ENCODE data around the gene FNDC3B.

Gene FNDC3B

DNA sequence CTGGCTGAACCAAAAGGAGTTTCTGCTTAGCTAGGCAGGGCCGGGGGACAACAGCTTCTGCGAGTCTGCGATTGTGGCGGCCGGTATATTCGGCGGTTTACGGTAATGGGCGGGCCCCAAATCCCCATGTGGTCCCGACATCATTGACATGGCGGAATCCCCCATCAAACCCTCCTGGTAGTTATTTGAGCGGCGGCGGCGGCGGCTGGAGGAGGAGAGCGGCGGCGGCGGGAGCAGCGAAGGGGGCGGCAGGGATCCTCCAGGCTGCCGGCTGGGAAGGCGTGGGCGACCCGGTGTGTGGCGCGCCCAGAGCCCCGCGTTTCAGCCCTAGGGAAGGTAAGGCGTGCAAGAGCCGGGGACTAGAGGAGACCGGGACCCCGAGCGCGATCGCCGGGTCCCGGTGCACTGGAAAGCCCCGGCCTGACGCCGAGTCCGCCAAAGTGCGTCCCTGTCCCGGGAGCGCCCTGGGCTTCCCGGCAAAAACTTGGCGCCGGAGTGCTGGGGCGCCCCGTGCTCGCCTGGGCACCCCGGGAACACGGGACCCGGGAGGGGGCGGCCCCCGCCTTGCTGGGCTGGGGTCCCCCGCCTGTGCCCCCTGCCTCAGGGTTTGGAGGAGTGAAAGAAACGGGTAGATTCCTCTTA lies at the start of gene FNDC3B (continued):
- TF ChIP-seq KLF7 (tag by site-specific recombination; IDR thresholded peaks at IDR 0.05; ENCODE audit: borderline replicate concordance) (no peak), SP3 (tag by site-specific recombination; IDR thresholded peaks at IDR 0.05) (peak; percentile 59), ZNF670 (tag by site-specific recombination; IDR thresholded peaks at IDR 0.05; ENCODE audit: low read depth) (no peak), ZSCAN16 (tag by site-specific recombination; IDR thresholded peaks at IDR 0.05) (no peak), PRDM1 (tag by site-specific recombination; IDR thresholded peaks at IDR 0.05) (no peak), OSR2 (tag by site-specific recombination; IDR thresholded peaks at IDR 0.05) (no peak), ZNF175 (tag by site-specific recombination; IDR thresholded peaks at IDR 0.05) (no peak), BCL11A (tag by site-specific recombination; IDR thresholded peaks at IDR 0.05; ENCODE audit: low read depth) (no peak), ZBTB20 (tag by site-specific recombination; IDR thresholded peaks at IDR 0.05) (peak; percentile 65; the same call in 1 of the 2 replicates), SCRT1 (tag by site-specific recombination; IDR thresholded peaks at IDR 0.05; ENCODE audit: borderline replicate concordance) (0 out of 2 replicates have a peak, but pooled peaks have one; percentile 23), ZNF792 (tag by site-specific recombination; IDR thresholded peaks at IDR 0.05) (no peak), ZXDB (tag by site-specific recombination; IDR thresholded peaks at IDR 0.05) (peak; percentile 26; the same call in 1 of the 2 replicates), ZNF768 (tag by site-specific recombination; IDR thresholded peaks at IDR 0.05) (no peak), ZNF837 (tag by site-specific recombination; IDR thresholded peaks at IDR 0.05) (no peak), ZNF585B (tag by site-specific recombination; IDR thresholded peaks at IDR 0.05) (no peak), SCRT2 (tag by site-specific recombination; IDR thresholded peaks at IDR 0.05) (no peak), ZNF394 (tag by site-specific recombination; IDR thresholded peaks at IDR 0.05; ENCODE audit: borderline replicate concordance) (no peak; the same call in 1 of the 2 replicates), ZNF658 (tag by site-specific recombination; IDR thresholded peaks at IDR 0.05) (no peak), ZNF10 (tag by site-specific recombination; IDR thresholded peaks at IDR 0.05) (no peak), SETDB1 (IDR thresholded peaks at IDR 0.05; ENCODE audit: insufficient read length, low read length) (no peak), ZNF555 (tag by site-specific recombination; conservative IDR thresholded peaks at IDR 0.05) (no peak), ZNF654 (tag by site-specific recombination; IDR thresholded peaks at IDR 0.05; ENCODE audit: low read depth) (no peak), ZNF561 (tag by site-specific recombination; IDR thresholded peaks at IDR 0.05; ENCODE audit: borderline replicate concordance) (no peak)
- TF ChIP-seq, protein P1, sequence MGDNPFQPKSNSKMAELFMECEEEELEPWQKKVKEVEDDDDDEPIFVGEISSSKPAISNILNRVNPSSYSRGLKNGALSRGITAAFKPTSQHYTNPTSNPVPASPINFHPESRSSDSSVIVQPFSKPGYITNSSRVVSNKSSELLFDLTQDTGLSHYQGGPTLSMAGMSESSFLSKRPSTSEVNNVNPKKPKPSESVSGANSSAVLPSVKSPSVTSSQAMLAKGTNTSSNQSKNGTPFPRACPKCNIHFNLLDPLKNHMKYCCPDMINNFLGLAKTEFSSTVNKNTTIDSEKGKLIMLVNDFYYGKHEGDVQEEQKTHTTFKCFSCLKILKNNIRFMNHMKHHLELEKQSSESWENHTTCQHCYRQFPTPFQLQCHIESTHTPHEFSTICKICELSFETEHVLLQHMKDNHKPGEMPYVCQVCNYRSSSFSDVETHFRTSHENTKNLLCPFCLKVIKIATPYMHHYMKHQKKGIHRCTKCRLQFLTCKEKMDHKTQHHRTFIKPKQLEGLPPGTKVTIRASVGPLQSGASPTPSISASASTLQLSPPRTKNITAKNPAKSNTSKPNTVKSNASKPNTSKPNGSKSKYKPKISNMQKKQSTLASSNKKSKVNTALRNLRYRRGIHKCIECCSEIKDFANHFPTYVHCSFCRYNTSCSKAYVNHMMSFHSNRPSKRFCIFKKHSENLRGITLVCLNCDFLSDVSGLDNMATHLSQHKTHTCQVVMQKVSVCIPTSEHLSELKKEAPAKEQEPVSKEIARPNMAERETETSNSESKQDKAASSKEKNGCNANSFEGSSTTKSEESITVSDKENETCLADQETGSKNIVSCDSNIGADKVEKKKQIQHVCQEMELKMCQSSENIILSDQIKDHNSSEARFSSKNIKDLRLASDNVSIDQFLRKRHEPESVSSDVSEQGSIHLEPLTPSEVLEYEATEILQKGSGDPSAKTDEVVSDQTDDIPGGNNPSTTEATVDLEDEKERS (tag by site-specific recombination; IDR thresholded peaks at IDR 0.05): no peak
- TF ChIP-seq, protein P2, sequence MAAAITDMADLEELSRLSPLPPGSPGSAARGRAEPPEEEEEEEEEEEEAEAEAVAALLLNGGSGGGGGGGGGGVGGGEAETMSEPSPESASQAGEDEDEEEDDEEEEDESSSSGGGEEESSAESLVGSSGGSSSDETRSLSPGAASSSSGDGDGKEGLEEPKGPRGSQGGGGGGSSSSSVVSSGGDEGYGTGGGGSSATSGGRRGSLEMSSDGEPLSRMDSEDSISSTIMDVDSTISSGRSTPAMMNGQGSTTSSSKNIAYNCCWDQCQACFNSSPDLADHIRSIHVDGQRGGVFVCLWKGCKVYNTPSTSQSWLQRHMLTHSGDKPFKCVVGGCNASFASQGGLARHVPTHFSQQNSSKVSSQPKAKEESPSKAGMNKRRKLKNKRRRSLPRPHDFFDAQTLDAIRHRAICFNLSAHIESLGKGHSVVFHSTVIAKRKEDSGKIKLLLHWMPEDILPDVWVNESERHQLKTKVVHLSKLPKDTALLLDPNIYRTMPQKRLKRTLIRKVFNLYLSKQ (tag by site-specific recombination; IDR thresholded peaks at IDR 0.05; ENCODE audit: borderline replicate concordance): no peak
- TF ChIP-seq, protein P3, sequence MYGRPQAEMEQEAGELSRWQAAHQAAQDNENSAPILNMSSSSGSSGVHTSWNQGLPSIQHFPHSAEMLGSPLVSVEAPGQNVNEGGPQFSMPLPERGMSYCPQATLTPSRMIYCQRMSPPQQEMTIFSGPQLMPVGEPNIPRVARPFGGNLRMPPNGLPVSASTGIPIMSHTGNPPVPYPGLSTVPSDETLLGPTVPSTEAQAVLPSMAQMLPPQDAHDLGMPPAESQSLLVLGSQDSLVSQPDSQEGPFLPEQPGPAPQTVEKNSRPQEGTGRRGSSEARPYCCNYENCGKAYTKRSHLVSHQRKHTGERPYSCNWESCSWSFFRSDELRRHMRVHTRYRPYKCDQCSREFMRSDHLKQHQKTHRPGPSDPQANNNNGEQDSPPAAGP (tag by site-specific recombination; IDR thresholded peaks at IDR 0.05): peak; percentile 86
- TF ChIP-seq, protein P4, sequence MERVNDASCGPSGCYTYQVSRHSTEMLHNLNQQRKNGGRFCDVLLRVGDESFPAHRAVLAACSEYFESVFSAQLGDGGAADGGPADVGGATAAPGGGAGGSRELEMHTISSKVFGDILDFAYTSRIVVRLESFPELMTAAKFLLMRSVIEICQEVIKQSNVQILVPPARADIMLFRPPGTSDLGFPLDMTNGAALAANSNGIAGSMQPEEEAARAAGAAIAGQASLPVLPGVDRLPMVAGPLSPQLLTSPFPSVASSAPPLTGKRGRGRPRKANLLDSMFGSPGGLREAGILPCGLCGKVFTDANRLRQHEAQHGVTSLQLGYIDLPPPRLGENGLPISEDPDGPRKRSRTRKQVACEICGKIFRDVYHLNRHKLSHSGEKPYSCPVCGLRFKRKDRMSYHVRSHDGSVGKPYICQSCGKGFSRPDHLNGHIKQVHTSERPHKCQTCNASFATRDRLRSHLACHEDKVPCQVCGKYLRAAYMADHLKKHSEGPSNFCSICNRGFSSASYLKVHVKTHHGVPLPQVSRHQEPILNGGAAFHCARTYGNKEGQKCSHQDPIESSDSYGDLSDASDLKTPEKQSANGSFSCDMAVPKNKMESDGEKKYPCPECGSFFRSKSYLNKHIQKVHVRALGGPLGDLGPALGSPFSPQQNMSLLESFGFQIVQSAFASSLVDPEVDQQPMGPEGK (tag by site-specific recombination; IDR thresholded peaks at IDR 0.05): peak; percentile 76
- TF ChIP-seq, protein P5, sequence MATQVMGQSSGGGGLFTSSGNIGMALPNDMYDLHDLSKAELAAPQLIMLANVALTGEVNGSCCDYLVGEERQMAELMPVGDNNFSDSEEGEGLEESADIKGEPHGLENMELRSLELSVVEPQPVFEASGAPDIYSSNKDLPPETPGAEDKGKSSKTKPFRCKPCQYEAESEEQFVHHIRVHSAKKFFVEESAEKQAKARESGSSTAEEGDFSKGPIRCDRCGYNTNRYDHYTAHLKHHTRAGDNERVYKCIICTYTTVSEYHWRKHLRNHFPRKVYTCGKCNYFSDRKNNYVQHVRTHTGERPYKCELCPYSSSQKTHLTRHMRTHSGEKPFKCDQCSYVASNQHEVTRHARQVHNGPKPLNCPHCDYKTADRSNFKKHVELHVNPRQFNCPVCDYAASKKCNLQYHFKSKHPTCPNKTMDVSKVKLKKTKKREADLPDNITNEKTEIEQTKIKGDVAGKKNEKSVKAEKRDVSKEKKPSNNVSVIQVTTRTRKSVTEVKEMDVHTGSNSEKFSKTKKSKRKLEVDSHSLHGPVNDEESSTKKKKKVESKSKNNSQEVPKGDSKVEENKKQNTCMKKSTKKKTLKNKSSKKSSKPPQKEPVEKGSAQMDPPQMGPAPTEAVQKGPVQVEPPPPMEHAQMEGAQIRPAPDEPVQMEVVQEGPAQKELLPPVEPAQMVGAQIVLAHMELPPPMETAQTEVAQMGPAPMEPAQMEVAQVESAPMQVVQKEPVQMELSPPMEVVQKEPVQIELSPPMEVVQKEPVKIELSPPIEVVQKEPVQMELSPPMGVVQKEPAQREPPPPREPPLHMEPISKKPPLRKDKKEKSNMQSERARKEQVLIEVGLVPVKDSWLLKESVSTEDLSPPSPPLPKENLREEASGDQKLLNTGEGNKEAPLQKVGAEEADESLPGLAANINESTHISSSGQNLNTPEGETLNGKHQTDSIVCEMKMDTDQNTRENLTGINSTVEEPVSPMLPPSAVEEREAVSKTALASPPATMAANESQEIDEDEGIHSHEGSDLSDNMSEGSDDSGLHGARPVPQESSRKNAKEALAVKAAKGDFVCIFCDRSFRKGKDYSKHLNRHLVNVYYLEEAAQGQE (tag by site-specific recombination; IDR thresholded peaks at IDR 0.05): no peak
